ENCODE data around the gene CGA.

CGA gene

DNA sequence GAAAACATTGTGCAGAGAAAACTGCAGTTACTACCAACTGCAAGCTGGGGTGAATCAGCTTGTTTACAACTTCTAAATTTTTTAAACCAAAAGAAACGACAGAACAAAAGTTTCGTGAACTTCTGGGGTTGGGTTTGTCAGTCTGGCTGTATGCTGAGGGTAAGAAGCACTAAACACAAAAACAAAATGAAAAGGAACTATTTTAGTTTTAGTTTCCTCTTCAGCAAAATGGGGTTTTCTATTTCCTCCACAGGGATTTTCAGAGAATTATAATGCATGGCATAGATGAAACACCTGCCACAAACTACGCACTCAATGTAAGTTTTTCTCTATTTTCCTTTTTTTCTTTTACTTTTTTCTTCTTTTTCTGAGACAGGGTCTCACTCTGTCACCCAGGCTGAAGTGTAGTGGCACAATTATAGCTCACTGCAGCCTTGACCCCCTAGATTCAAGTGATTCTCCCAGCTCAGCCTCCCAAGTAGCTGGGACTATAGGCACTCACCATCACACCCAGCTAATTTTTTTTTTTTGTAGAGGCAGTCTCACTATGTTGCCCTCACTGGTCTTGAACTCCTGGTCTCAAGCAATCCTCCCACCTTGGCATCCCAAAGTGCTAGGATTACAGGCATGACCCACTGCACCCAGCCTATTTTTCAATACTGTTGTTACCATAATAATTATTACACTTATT is 40.6 kb downstream of the CGA start:
- no peak for TF ChIP-seq CTCF (conservative IDR thresholded peaks at IDR 0.05; ENCODE audit: low read length)
- no peak for DNase-seq (ENCODE audit: low read depth)
- H3K4me3 ChIP-seq (ENCODE audit: low read length): no peak overlapping the region

DNA sequence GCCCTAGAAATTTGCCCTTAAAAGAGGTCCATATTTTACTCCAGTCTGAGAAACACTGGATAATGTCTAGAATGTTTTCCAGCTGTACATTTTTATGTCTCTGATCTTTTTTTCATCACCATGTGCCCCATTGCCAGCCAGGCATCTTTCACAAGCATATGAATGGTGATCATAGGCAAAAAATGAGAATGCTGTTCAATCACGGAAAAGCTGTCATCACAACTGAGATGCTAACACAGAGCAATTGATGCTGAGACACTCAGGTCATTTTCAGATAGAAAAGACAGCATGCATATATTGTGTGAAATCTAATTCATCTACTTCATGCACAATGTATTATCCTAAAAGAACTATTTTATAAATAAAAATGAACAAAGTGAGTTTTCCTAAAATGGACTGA is 41.6 kb downstream of the CGA start:
- no peak for DNase-seq (ENCODE audit: low read depth)
- TF ChIP-seq CTCF (conservative IDR thresholded peaks at IDR 0.05; ENCODE audit: low read length): no peak
- no peak overlapping the region for H3K4me3 ChIP-seq (ENCODE audit: low read length)

DNA sequence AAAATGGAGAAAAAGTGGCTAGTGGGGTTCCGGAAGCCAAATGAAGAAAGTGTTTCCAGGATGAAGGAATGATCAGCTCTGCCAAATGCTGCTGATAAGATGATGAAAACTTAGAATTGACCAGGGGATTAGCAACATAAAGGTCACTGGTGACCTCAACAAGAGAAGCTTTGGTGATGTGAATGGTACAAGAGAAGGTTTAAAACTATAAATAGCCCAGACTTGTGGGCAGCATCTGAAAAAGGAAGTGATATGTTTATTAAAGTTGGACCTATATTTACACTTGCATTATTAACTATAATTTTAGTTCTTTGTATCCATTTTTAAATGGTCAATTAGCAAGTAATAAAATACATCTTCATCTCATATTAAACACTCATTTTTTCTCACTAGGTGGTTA is 45.1 kb downstream of the CGA start:
- no peak overlapping the region for H3K4me3 ChIP-seq (ENCODE audit: low read length)
- DNase-seq (ENCODE audit: low read depth): no peak
- TF ChIP-seq CTCF (conservative IDR thresholded peaks at IDR 0.05; ENCODE audit: low read length): no peak

GRCh38 chr6:87045521-87046075 is 49.3 kb downstream of the CGA start:
- DNase-seq (ENCODE audit: low read depth): no peak
- no peak overlapping the region for H3K4me3 ChIP-seq (ENCODE audit: low read length)
- TF ChIP-seq CTCF (conservative IDR thresholded peaks at IDR 0.05; ENCODE audit: low read length): no peak

DNA sequence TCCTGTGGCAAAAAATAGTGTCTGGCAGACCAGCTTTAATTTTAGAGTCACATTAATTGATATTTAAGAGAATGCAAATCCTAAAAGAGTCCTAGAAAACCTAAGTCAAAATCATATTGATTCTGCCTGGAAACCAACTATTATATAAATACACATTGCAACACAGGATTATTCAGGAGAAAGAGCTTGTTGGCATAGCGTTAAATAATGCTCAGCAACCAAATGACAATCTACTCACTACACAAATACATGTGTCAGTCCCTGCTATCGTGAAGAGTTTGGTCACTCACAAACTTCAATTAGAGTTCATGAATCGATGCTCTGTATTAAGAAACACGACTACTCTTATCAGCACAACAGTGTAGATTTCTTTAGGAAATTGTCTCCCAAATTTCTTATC is 54.2 kb downstream of the CGA start:
- no peak for DNase-seq (ENCODE audit: low read depth)
- no peak overlapping the region for H3K4me3 ChIP-seq (ENCODE audit: low read length)
- TF ChIP-seq CTCF (conservative IDR thresholded peaks at IDR 0.05; ENCODE audit: low read length): no peak
